HG03159 (cell line): ENCODE data around the gene SCARF2.

Source experiments
- ATAC-seq: cut with Tn5 transposase; IDR thresholded peaks from one replicate; pipeline ENCODE4 v1.9.1; 2021; ENCODE audit warnings: mild to moderate bottlenecking, moderate library complexity; ENCODE audit not compliant: unreplicated experiment

The SCARF2 gene

GRCh38 chr22:20441631-20442484, 4.2 kb upstream of the SCARF2 start:
- ATAC-seq: no peak

- no peak for ATAC-seq
Observed at GRCh38 chr22:20440637-20441591, 3.3 kb upstream of the SCARF2 start.

- no peak for ATAC-seq
Observed at GRCh38 chr22:20439928-20440575, 2.4 kb upstream of the SCARF2 start.

DNA sequence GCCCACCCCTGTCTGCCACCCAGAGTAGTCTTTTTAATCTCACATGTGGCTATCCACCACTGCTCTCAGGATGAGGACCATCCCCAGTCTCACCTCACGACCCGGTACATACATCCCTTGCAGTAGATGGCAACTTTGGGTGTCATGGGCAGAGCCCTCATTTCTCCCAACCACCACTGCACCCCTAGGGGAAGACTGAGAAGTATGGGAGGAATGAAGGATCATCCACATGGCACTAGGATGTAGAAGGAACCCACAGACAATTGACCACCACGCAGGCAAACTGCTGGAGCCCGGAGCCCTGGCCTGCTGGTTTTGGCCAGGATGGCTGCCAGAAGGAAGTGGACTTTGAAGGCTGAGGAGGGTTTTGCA, 1.9 kb upstream of the SCARF2 start:
- ATAC-seq: no peak

- ATAC-seq: no peak
Observed at GRCh38 chr22:20438678-20439492, 1.3 kb upstream of the SCARF2 start.

GRCh38 chr22:20438427-20438677, 727 bp upstream of the SCARF2 start:
- ATAC-seq: no peak

- ATAC-seq: no peak
Observed at GRCh38 chr22:20436768-20437612, 635 bp downstream of the SCARF2 start.

- ATAC-seq: no peak
Observed at GRCh38 chr22:20436307-20436767, 1.3 kb downstream of the SCARF2 start.

GRCh38 chr22:20435436-20436306, 2.0 kb downstream of the SCARF2 start:
- ATAC-seq: no peak

DNA sequence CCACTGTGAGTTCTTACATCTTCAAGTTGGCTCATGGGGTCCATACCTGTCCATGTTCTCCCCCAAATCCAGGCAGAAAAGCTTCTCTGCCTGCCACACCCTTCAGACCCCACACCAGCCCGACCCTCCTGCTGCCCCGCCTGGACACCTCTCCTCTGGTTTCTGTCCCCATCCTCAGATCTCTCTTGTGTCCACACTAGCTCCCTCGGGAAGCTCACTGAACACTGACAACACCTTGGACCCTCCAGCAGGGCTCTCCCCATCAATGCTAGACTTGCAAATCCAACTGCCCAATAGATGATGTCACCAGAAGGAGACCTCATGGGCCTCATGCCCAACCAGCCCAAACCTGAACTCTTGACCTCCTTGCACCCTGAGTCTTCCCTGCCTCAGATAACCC, 2.9 kb downstream of the SCARF2 start:
- no peak for ATAC-seq

- no peak for ATAC-seq
Observed at GRCh38 chr22:20434264-20434751, 3.3 kb downstream of the SCARF2 start.

GRCh38 chr22:20433686-20434241, 3.9 kb downstream of the SCARF2 start:
- ATAC-seq: no peak

- no peak for ATAC-seq
Observed at GRCh38 chr22:20433191-20433590, 4.4 kb downstream of the SCARF2 start.

GRCh38 chr22:20432244-20432686, 5.4 kb downstream of the SCARF2 start:
- no peak for ATAC-seq

DNA sequence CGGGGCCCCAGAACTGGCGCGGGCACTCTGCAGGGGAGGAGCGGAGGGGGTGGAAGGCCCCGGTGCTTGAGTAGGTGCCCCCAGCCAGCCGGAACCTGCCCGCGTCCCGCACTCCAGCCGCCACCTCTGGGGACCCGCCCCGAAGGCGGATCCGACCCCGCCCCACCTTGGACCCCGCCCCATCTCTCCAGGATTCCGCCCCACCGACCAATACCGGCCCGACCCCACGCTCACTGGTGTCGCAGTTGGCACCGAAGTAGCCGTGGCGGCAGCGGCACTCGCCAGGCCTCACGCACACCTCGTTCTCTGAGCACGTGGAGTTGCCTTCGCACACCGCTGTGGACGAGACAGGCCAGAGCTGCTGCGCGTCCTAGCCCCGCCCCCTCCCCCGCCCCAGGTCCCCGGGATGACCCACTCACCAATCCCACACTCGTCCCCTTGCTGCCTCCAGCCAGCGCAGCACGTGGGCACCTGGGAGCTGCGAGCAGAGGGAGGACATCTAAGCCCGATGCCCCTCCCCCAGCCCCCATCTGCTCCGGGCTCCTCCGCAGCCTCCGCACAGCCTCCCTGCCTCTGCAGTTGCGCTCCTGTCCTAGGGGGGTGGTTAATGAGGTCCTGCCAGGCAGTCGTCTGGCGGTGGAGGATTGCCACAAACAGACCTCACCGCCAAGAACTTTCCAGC, 6.0 kb downstream of the SCARF2 start:
- ATAC-seq: no peak

- no peak for ATAC-seq
Observed at GRCh38 chr22:20430720-20431510, 6.7 kb downstream of the SCARF2 start.
